ENCODE results near the gene ARX.

ARX gene

DNA sequence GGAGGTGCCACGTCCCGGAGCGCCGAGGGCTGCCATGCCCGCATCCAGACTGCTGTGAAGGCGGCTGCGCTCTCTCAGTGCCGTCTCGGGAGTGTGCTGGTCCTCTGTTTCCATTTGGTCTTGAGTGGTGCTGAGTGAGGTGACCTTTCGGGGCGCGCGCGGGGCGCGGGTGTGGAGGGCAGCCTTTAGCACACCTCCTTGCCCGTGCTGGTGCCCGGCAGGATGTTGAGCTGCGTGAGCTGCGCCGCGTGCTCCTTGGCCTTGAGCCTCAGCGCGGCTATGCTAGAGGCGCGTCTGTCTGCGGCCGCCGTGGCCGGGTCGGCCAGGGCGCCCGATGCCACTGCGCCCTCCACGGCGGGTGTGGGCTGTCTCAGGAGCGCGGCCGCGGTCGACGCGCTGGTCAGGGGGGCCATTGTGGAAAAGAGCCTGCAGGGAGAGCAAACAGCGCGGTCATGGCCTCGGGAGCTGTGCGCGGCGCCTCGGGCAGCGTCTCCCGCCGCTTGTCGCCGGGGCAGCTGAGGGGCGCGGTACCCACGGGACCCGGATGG is 11.2 kb downstream of the ARX start:
- TF ChIP-seq EZH2phosphoT487 (IDR thresholded peaks at IDR 0.05; ENCODE audit: low read length): no peak
- TF ChIP-seq, protein P1, sequence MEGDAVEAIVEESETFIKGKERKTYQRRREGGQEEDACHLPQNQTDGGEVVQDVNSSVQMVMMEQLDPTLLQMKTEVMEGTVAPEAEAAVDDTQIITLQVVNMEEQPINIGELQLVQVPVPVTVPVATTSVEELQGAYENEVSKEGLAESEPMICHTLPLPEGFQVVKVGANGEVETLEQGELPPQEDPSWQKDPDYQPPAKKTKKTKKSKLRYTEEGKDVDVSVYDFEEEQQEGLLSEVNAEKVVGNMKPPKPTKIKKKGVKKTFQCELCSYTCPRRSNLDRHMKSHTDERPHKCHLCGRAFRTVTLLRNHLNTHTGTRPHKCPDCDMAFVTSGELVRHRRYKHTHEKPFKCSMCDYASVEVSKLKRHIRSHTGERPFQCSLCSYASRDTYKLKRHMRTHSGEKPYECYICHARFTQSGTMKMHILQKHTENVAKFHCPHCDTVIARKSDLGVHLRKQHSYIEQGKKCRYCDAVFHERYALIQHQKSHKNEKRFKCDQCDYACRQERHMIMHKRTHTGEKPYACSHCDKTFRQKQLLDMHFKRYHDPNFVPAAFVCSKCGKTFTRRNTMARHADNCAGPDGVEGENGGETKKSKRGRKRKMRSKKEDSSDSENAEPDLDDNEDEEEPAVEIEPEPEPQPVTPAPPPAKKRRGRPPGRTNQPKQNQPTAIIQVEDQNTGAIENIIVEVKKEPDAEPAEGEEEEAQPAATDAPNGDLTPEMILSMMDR (IDR thresholded peaks at IDR 0.05; ENCODE audit: low read length): no peak
- no peak for TF ChIP-seq EZH2 (optimal IDR thresholded peaks at IDR 0.05; ENCODE audit: low read depth, low read length)
- Histone ChIP-seq H3K4me1 (ENCODE audit: low read length) (no peaks in the 10 kb centered on the region), H3K4me2 (ENCODE audit: low read depth, low read length) (no peak overlapping the region), H3K9me3 (replicated peaks; ENCODE audit: insufficient read depth, low read length) (no peaks in the 10 kb centered on the region), H3F3A (ENCODE audit: insufficient read depth, low read length) (no peaks in the 10 kb centered on the region), H3K27ac (ENCODE audit: low read length) (no peak overlapping the region), H3K36me3 (replicated peaks; ENCODE audit: insufficient read depth, low read length) (no peaks in the 10 kb centered on the region), H4K20me1 (ENCODE audit: insufficient read depth, low read length) (no peaks in the 10 kb centered on the region), H3K9me2 (replicated peaks; ENCODE audit: insufficient read depth, low read length) (no peaks in the 10 kb centered on the region), H3K27me3 (replicated peaks; ENCODE audit: insufficient read depth, low read length) (peaks cover 16% of the 10 kb centered on the region), H3K79me2 (ENCODE audit: low read length) (no peaks in the 10 kb centered on the region), H3K4me3 (ENCODE audit: low read length) (no peak overlapping the region), H3K9ac (ENCODE audit: low read length) (no peak overlapping the region), H2AFZ (ENCODE audit: low read length) (no peak overlapping the region)
- no peak for DNase-seq

DNA sequence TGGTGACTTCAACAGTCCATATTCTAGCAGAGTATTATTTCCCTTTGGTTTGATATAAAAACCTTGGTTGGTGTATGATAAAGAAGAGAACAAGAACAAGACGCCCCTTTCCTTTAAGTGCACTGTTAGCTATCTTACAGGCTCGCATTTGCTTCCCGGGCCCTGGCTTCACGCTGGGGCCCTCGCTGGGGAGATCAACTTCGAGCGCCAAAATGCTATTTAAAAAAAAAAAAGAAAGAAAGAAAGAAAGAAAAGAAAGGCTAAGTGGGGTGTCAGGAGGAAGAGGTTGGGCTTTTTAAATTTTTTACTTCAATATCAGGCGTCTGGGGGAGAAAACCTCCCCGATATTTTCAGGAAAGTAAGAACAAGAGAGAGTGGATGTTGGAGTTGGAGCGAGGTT is 11.7 kb downstream of the ARX start:
- Histone ChIP-seq H3F3A (ENCODE audit: insufficient read depth, low read length) (no peaks in the 10 kb centered on the region), H3K4me1 (ENCODE audit: low read length) (no peaks in the 10 kb centered on the region), H4K20me1 (ENCODE audit: insufficient read depth, low read length) (no peaks in the 10 kb centered on the region), H3K79me2 (ENCODE audit: low read length) (no peaks in the 10 kb centered on the region), H3K4me3 (ENCODE audit: low read length) (no peak overlapping the region), H3K36me3 (replicated peaks; ENCODE audit: insufficient read depth, low read length) (no peaks in the 10 kb centered on the region), H3K9me3 (replicated peaks; ENCODE audit: insufficient read depth, low read length) (no peaks in the 10 kb centered on the region), H3K9ac (ENCODE audit: low read length) (no peak overlapping the region), H3K27me3 (replicated peaks; ENCODE audit: insufficient read depth, low read length) (peaks cover 16% of the 10 kb centered on the region), H2AFZ (ENCODE audit: low read length) (no peak overlapping the region), H3K4me2 (ENCODE audit: low read depth, low read length) (no peak overlapping the region), H3K27ac (ENCODE audit: low read length) (no peak overlapping the region), H3K9me2 (replicated peaks; ENCODE audit: insufficient read depth, low read length) (no peaks in the 10 kb centered on the region)
- DNase-seq: no peak
- TF ChIP-seq EZH2phosphoT487 (IDR thresholded peaks at IDR 0.05; ENCODE audit: low read length) (no peak), EZH2 (optimal IDR thresholded peaks at IDR 0.05; ENCODE audit: low read depth, low read length) (no peak)
- TF ChIP-seq, protein P1 (IDR thresholded peaks at IDR 0.05; ENCODE audit: low read length): no peak

DNA sequence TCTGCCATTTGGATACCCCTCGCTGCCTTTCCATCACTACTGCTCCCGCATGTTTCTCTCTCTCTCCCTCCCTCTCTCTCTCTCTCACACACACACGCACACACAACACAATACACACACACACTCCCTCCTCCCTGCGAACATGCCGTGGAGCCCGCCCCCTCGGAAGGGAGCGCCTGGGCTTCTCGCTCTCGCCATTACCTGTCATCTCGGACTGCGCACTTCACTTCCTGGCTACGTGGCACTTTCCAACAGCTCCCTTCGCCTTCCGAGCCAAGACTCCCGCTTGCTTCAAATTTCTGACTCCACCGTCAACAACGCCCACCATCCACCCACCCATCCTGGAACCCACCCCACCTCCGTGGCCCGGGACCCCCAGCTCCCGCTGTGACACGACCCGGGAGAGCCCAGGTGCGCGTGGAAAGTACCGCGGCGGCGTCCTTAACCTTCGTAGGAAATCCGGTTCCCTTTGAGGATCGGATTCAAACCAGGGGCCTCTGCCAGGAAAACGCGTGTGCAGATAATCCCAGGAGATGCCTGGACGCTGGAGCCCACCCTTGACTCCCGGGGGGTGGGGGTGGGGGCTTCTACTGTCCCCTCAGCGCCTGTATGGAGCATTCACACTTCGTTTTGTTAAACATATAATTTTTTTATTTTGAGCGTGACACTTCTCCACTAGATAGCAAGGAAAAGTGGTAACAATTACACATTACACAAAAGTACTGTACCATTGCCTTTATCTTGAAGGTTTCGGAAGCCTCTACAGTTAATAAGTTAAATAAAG is 12.5 kb downstream of the ARX start:
- Histone ChIP-seq H3K9me2 (replicated peaks; ENCODE audit: insufficient read depth, low read length) (no peaks in the 10 kb centered on the region), H3K9ac (ENCODE audit: low read length) (no peak overlapping the region), H3K27me3 (replicated peaks; ENCODE audit: insufficient read depth, low read length) (peaks cover 16% of the 10 kb centered on the region), H3F3A (ENCODE audit: insufficient read depth, low read length) (no peaks in the 10 kb centered on the region), H3K4me1 (ENCODE audit: low read length) (no peaks in the 10 kb centered on the region), H3K4me2 (ENCODE audit: low read depth, low read length) (no peak overlapping the region), H4K20me1 (ENCODE audit: insufficient read depth, low read length) (no peaks in the 10 kb centered on the region), H3K9me3 (replicated peaks; ENCODE audit: insufficient read depth, low read length) (no peaks in the 10 kb centered on the region), H3K4me3 (ENCODE audit: low read length) (no peak overlapping the region), H3K79me2 (ENCODE audit: low read length) (no peaks in the 10 kb centered on the region), H3K36me3 (replicated peaks; ENCODE audit: insufficient read depth, low read length) (no peaks in the 10 kb centered on the region), H2AFZ (ENCODE audit: low read length) (no peak overlapping the region), H3K27ac (ENCODE audit: low read length) (no peak overlapping the region)
- DNase-seq: no peak
- TF ChIP-seq EZH2phosphoT487 (IDR thresholded peaks at IDR 0.05; ENCODE audit: low read length): no peak

DNA sequence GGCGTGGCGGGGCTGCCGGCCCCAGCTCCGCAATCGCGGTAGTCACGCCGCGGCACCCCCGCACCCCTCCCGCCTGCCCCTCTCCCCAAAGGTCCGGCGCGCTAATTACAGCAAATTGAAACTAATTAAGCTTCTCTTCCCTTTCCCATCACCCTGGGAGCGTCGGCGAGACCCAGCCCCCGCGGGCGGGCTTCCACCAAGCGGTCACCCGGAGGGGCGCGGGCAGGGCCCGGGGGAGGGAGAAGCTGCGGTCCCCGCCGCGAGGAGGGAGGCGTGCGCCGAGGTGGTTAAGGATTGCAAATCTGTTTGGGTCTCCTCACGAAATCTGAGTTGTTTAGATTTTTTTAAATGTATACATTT is 13.1 kb downstream of the ARX start:
- no peaks in the 10 kb centered on the region for H3K4me1 ChIP-seq (ENCODE audit: low read length)
- H3K27me3 ChIP-seq (replicated peaks; ENCODE audit: insufficient read depth, low read length): peaks cover 10% of the 10 kb centered on the region
- H2AFZ ChIP-seq (ENCODE audit: low read length): no peak overlapping the region
- H3K79me2 ChIP-seq (ENCODE audit: low read length): no peaks in the 10 kb centered on the region
- H3K36me3 ChIP-seq (replicated peaks; ENCODE audit: insufficient read depth, low read length): no peaks in the 10 kb centered on the region
- no peaks in the 10 kb centered on the region for H3F3A ChIP-seq (ENCODE audit: insufficient read depth, low read length)
- no peaks in the 10 kb centered on the region for H4K20me1 ChIP-seq (ENCODE audit: insufficient read depth, low read length)
- no peak for DNase-seq
- TF ChIP-seq EZH2phosphoT487 (IDR thresholded peaks at IDR 0.05; ENCODE audit: low read length): no peak
- no peak for TF ChIP-seq EZH2 (optimal IDR thresholded peaks at IDR 0.05; ENCODE audit: low read depth, low read length)
- TF ChIP-seq, protein P1 (IDR thresholded peaks at IDR 0.05; ENCODE audit: low read length): no peak
- no peak overlapping the region for H3K9ac ChIP-seq (ENCODE audit: low read length)
- no peak overlapping the region for H3K4me2 ChIP-seq (ENCODE audit: low read depth, low read length)
- H3K4me3 ChIP-seq (ENCODE audit: low read length): no peak overlapping the region
- H3K9me2 ChIP-seq (replicated peaks; ENCODE audit: insufficient read depth, low read length): no peaks in the 10 kb centered on the region
- no peak overlapping the region for H3K27ac ChIP-seq (ENCODE audit: low read length)
- no peaks in the 10 kb centered on the region for H3K9me3 ChIP-seq (replicated peaks; ENCODE audit: insufficient read depth, low read length)
